Right lobe of liver (tissue), 6 donors: ENCODE results near the gene PDGFD. TPM values are rescaled to one million over a fixed set of nuclear protein-coding genes. Genes with fewer than 3 reads are reported as not detected.
A peak's percentile ranks its signal among the peaks of the same experiment; 100 is the strongest.

Experiments
- ATAC-seq, 4 donors: fragments of 200-7000 bp; cut with Tn5 transposase; one replicate each; pipeline ENCODE4 v1.9.1; 2020; ENCODE audit warnings: mild to moderate bottlenecking in 4 of 4, moderate library complexity in 4 of 4
- DNase-seq, 3 donors: peaks; one replicate each; pipeline ENCODE4 v3.0.0-alpha.2; 2020
- H3K27ac ChIP-seq, 3 donors: fragments of 200-600 bp; one replicate each; pipeline ENCODE4 v1.8.0; 2022
- H3K27me3 ChIP-seq, 2 donors: fragments of 200-600 bp; one replicate each; pipeline ENCODE4 v1.8.0; 2022
- H3K36me3 ChIP-seq, 4 donors: fragments of 200-600 bp; sonication (generic) in 1 of 4; one replicate each; pipeline versions ENCODE4 v1.5.1 to v1.8.0; 2017 to 2022; ENCODE audit warnings: control low read depth in 1 of 4
- H3K4me1 ChIP-seq, 4 donors: fragments of 200-600 bp; sonication (generic) in 1 of 4; one replicate each; pipeline versions ENCODE4 v1.5.1 to v1.8.0; 2017 to 2022; ENCODE audit warnings: control low read depth in 1 of 4
- H3K4me3 ChIP-seq, 3 donors: fragments of 200-600 bp; one replicate each; pipeline ENCODE4 v1.8.0; 2022
- H3K9me3 ChIP-seq, 4 donors: fragments of 200-600 bp; sonication (generic) in 1 of 4; one replicate each; pipeline versions ENCODE4 v1.5.1 to v1.8.0; 2017 to 2022; ENCODE audit warnings: control low read depth in 1 of 4
- POLR2A ChIP-seq: fragments of 450-650 bp; IDR thresholded peaks from one replicate; pipeline ENCODE4 v1.6.1; 2017; ENCODE audit warnings: antibody characterized with exemption, mild to moderate bottlenecking
- WGBS: methylation state at CpG from one replicate; pipeline ENCODE4 v1.1.6; 2018; ENCODE audit warnings: low coverage, low lambda C conversion rate; ENCODE audit not compliant: insufficient coverage; ENCODE audit errors: missing lambda C conversion rate; 5-methylcytosine and 5-hydroxymethylcytosine counted together
- intact Hi-C, 2 donors: fragments of 100-400 bp; cut with DNase I; formaldehyde crosslinking; loops; one replicate each; pipeline versions ENCODE4 v1.11.2 to v1.14.1; 2022
- total RNA-seq, 6 experiments: library from RNA; depleted of rRNA in 2 of 6; stranded (reverse); fragments of >200 nt in 2 of 6; fragmentation: NEBNext Ultra II Directional in 3 of 6; extraction: Animal tissue kit (Norgen Biotek cat#: 25700) in 3 of 6; gene quantifications; one replicate each; pipeline versions ENCODE4 v1.1.0 to v1.2.4, GENCODE V29; 2016 to 2023
- TF ChIP-seq, protein P1 (sequence below), 4 donors: fragments of 200-600 bp in 3 of 4; fragments of 450-650 bp in 1 of 4; IDR thresholded peaks; one replicate each; pipeline versions ENCODE4 v1.5.1 to v1.8.0; 2016 to 2022; ENCODE audit warnings: antibody characterized with exemption in 4 of 4, mild to moderate bottlenecking in 2 of 4
- donor health status: DM: no; HTN: yes; CAD: no.
- donor health status: DM: no; HTN: no; CAD: no.
- donor health status: DM: no; HTN: no; CAD: no.
- donor health status: DM: no; HTN: yes; CAD: no.
- donor health status: DM: no; HTN: yes; CAD: no.

PDGFD gene
- total RNA-seq, 6 experiments from 2014 or later, result 0.84 to 1.6 (median 1.1) TPM

DNA sequence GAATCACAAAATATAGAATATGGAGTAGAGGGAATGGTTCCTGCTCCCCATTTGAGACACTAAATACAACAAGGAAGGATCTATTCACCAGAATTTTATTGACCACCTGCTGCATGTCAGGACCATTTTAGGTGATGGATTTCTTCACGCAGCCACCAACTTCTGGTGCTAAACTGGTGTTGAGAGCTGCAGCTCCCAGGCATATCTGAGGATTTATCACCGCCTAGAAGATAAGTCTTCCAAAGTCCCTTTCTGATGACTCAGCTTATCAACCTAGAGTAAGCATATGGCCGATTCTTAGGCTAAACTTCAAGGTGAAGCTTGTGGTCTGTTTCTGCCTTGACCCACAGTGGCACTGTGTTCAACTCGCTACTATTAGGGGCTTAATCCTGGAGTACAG is 120.8 kb downstream of the PDGFD start:
- no peak for TF ChIP-seq POLR2A
- TF ChIP-seq, protein P1, sequence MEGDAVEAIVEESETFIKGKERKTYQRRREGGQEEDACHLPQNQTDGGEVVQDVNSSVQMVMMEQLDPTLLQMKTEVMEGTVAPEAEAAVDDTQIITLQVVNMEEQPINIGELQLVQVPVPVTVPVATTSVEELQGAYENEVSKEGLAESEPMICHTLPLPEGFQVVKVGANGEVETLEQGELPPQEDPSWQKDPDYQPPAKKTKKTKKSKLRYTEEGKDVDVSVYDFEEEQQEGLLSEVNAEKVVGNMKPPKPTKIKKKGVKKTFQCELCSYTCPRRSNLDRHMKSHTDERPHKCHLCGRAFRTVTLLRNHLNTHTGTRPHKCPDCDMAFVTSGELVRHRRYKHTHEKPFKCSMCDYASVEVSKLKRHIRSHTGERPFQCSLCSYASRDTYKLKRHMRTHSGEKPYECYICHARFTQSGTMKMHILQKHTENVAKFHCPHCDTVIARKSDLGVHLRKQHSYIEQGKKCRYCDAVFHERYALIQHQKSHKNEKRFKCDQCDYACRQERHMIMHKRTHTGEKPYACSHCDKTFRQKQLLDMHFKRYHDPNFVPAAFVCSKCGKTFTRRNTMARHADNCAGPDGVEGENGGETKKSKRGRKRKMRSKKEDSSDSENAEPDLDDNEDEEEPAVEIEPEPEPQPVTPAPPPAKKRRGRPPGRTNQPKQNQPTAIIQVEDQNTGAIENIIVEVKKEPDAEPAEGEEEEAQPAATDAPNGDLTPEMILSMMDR (IDR thresholded peaks at IDR 0.05), result no peak
- Histone ChIP-seq H3K9me3 (no peaks in the 10 kb centered on the region), H3K27ac (no peak overlapping the region), H3K36me3 (no peaks in the 10 kb centered on the region), H3K27me3 (no peaks in the 10 kb centered on the region), H3K4me3 (no peak overlapping the region), H3K4me1 (no peaks in the 10 kb centered on the region)
- ATAC-seq, result no peak
- 40% methylated on average over 4 of the region's 4 CpGs for WGBS
- intact Hi-C loops, result no loop called here
- no peak for DNase-seq

DNA sequence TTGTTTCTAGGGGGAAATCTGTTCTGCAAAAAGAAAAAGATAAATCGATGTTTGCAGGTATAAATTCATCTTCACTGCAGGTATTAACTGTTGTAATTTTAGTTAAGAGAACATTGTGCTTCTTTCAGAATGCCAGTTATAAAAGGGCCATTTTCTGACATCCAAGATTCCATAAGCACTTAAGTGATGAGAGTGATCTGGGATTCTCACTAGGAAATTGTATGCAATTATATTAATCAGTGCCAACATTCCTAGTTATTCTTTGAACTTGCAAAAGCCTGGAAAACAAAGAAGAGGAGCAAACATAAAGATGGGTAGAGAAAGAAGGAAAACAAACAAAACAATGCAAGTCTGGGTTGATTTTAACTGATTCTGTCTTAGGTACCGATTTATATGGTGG is 122.2 kb downstream of the PDGFD start:
- Histone ChIP-seq H3K9me3 (no peaks in the 10 kb centered on the region), H3K27me3 (no peaks in the 10 kb centered on the region), H3K4me1 (no peaks in the 10 kb centered on the region), H3K36me3 (no peaks in the 10 kb centered on the region), H3K27ac (no peak overlapping the region), H3K4me3 (no peak overlapping the region)
- TF ChIP-seq, protein P1 (IDR thresholded peaks at IDR 0.05), result no peak
- no peak for TF ChIP-seq POLR2A
- 41% methylated on average over 2 of the region's 2 CpGs for WGBS
- ATAC-seq (no peak), DNase-seq (no peak)
- intact Hi-C loops, result no loop called here

DNA sequence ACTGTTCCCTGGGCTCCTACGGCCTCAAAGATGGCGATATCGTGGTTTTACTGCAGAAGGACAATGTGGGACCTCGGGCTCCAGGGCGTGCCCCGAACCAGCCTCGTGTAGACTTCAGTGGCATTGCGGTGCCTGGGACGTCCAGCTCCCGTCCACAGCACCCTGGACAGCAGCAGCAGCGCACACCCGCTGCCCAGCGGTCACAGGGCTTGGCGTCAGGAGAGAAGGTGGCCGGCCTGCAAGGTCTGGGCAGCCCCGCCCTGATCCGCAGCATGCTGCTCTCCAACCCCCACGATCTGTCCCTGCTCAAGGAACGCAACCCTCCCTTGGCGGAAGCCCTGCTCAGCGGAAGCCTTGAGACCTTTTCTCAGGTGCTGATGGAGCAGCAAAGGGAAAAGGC is 127.0 kb downstream of the PDGFD start:
- H3K27ac ChIP-seq, result no peak overlapping the region
- H3K4me1 ChIP-seq, result no peaks in the 10 kb centered on the region
- WGBS, result 60% methylated on average over 1 of the region's 21 CpGs
- no peak overlapping the region for H3K4me3 ChIP-seq
- intact Hi-C loops, result no loop called here
- H3K27me3 ChIP-seq, result no peaks in the 10 kb centered on the region
- DNase-seq, result no peak
- H3K9me3 ChIP-seq, result no peaks in the 10 kb centered on the region
- peak in 1 of 4 donors; percentile 35 for ATAC-seq
- TF ChIP-seq POLR2A, result no peak
- TF ChIP-seq, protein P1 (IDR thresholded peaks at IDR 0.05), result no peak
- no peaks in the 10 kb centered on the region for H3K36me3 ChIP-seq

DNA sequence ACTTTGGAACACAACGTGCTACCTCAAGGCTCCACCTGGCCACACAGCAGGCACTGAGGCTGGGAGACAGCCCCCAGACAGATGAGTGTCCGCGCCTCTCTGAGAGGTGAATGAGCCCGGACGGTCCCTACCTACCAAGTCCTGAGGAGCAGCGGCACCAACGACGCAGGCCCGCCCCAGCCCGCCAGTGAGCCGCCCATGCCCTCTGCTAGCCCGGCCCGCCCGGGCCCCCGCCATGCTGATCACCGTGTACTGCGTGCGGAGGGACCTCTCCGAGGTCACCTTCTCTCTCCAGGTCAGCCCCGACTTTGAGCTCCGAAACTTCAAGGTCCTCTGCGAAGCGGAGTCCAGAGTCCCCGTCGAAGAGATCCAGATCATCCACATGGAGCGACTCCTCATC is 127.4 kb downstream of the PDGFD start, which contains the start of gene DDI1:
TSS of gene DDI1 (plus strand) at position 53 of the 400 bp plus-strand sequence. CDS start at position 236, 183 bp downstream.
- ATAC-seq (peak in 1 of 4 donors; percentile 47), DNase-seq (no peak)
- H3K9me3 ChIP-seq, result no peaks in the 10 kb centered on the region
- intact Hi-C loops, result no loop called here
- 92% methylated on average over 11 of the region's 26 CpGs for WGBS
- no peak within 1 kb of the TSS for H3K4me3 ChIP-seq
- no peaks in the 10 kb centered on the region for H3K4me1 ChIP-seq
- H3K27me3 ChIP-seq, result no peaks in the 10 kb centered on the region
- H3K36me3 ChIP-seq, result no peaks in the 10 kb centered on the region
- no peak for TF ChIP-seq POLR2A
- TF ChIP-seq, protein P1 (IDR thresholded peaks at IDR 0.05), result no peak
- no peak within 1 kb of the TSS for H3K27ac ChIP-seq

DNA sequence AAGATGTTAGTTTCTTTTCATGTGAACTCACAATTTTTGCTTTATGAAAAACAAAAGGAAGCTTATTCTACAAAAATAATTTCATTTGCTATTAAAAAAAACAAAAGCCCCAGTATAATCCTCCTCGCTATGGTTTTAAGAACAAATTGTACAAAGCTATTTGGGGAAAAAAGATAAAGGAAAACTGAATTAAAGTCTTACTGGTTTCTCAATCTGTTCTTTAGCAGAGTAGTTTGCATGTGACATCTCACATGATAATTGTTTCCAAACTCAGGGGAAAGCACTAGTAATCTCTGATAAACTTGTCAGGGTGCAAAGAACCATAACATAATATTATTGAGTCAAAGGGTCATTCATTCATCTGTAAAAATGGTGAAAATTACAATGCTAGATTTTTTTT is 130.4 kb downstream of the PDGFD start:
- 73% methylated on average over 1 of the region's 1 CpG for WGBS
- no peak overlapping the region for H3K27ac ChIP-seq
- ATAC-seq (no peak), DNase-seq (no peak)
- intact Hi-C loops, result no loop called here
- H3K36me3 ChIP-seq, result no peaks in the 10 kb centered on the region
- TF ChIP-seq POLR2A, result no peak
- TF ChIP-seq, protein P1 (IDR thresholded peaks at IDR 0.05), result no peak
- no peak overlapping the region for H3K4me3 ChIP-seq
- H3K4me1 ChIP-seq, result no peaks in the 10 kb centered on the region
- no peaks in the 10 kb centered on the region for H3K27me3 ChIP-seq
- no peaks in the 10 kb centered on the region for H3K9me3 ChIP-seq
